Islet precursor cell (in vitro differentiated cells): ENCODE results near the gene APP.
A peak's percentile ranks its signal among the peaks of the same experiment; 100 is the strongest.
"Not testable (repeated sequence)": the region's sequence is repeated elsewhere in the genome, so short reads cannot be mapped to it uniquely, and the experiment has no call there.

Experiments
- DNase-seq: peaks from one replicate; pipeline ENCODE4 v3.0.0-alpha.2; 2018

Gene APP

DNA sequence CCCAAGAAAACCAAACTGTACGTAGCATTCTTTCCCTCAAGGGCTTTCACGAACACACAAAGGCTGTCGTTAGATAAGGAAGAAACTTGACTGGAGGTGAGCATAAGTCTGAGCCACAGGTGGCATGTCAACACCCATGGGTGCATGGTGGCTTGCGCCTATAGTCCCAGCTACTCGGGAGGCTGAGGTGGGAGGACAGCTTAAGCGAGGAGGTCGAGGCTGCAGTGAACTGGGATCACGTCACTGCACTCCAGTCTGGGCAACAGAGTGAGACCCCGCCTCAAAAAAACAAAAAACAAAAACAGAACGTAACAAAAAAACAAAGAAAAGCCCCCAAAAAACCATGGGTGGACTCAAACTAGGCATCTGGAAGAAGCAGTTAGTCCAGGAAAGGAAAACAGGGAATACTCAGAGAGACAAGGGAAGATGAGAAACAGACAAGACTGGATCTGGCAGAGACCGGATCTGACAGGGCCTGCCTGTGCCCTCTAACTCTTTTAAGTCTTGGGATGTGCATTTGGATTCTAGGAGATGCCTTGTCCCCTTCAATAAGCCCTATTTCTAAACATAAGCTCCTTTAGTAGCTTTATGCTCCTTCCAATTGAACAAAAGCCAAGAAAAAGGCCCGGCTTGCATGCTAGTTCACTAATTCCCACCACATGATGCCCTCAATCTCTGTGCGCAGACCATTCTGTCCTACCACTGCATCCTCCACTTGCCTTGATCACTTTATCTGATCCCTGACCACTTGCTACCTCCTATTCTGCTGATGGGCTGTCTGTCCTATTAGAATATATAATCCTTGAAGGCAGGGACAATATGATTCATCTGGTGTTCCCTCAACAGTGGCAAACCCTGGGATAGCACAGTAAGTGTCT lies 73.8 kb downstream of the APP start:
- DNase-seq, result no peak

GRCh38 chr21:26095131-26095530 lies 75.4 kb downstream of the APP start:
- no peak for DNase-seq

GRCh38 chr21:26093122-26093521 lies 77.4 kb downstream of the APP start:
- DNase-seq, result no peak

GRCh38 chr21:26091480-26092018 lies 79.0 kb downstream of the APP start:
- DNase-seq, result no peak

DNA sequence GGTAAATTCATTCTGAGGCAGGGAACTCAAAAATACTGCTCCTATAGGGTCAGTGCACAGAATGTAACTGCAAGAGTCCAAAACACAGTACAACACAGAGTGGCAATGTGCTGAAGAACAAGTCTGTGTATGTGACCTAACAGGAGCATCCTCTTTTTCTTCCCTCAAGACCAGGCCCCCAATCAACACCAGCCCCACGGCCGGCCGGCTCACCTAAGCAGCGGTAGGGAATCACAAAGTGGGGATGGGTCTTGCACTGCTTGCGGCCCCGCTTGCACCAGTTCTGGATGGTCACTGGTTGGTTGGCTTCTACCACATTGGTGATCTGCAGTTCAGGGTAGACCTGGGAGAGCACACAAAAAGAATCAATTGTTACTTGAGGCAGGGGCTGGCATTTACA lies 80.8 kb downstream of the APP start:
- DNase-seq, result no peak

DNA sequence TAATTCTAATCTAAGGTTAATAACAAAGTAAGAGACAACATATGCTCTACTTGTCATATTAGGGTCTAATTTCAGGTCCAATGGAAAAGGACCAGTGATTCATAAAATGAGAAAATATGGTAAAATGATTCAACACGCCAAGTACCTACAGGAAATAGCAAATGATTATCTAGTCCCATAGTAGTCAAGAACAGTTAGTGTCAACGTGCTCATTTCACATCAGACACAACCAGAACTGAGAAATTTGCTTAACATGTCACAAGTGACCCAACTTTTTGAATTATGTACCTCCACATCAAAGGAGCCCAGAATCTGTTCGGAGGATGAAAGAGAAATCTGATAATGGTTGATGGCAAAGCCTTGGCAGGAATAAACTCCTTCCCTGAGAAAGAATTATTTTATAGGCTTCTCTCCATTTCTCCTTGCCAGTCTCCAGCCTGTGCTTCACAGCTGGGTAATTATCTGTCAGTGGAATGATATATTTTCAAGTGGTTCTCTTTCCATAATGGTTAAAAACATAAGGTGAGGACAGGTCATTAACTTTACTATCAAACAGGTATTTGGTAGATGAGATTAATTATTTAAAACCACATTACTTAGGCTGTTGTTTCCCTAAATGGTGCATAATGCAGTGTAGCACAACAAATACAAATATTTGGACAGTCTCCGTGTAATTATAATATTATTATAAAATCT lies 83.2 kb downstream of the APP start:
- no peak for DNase-seq

DNA sequence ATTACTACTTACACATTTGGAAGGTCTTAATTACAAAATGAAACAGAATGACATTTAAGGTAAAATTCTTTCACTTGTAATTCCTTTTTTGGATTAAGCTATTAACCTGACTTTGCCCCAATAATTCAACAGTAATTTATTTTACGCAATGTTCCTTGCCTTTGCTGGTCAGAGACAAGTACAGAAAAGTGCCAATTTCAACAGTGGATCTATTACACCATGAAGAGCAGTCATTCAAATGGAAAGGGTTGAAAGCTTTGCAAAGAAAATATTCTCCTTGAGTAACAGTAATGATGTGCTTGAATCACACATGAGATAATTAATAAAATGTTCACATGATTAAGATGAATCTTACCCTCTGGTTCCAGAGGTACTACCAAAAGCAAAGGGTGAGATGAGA lies 84.7 kb downstream of the APP start:
- no peak for DNase-seq

GRCh38 chr21:26085127-26085526 lies 85.4 kb downstream of the APP start:
- DNase-seq, result no peak

GRCh38 chr21:26082549-26082948 lies 88.0 kb downstream of the APP start:
- no peak for DNase-seq

- not testable (repeated sequence) for DNase-seq
These were observed 89.3 kb downstream of the APP start for GRCh38 chr21:26081175-26081760.

DNA sequence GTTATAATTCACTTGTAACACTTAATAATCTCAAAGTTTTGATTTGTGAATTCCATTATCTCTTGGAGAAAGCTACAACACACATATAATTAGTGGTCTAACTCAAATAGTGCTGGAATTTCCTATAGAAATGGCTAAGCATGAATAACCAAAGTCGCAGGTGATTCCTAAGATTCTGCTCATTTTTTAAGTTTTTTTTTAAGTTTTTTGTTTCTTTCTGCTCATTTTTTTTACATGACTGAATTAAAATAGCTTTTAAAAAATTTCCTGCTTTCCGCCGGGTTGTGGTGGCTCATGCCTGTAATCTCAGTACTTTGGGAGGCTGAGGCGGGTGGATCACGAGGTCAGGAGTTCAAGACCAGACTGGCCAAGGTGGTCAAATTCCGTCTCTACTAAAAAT lies 90.4 kb downstream of the APP start:
- DNase-seq, result no peak

DNA sequence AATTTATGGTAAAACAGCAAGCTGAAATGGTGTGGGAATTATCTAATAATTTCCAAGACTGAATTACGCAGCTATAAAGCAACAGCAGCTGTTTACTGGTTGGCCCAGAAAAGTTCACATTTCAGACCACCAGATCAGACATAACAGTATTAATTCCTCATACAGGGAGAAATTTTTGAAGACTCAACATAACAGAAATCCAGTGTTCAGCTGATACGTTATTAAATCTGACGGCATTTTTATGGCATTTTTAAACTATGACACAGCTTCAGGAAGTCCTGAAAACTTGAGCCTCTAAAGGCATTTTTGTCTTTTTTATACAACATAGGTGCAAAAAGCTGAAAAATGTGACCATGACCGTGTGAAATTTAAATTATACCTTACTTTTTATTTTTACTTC lies 91.2 kb downstream of the APP start:
- no peak for DNase-seq

DNA sequence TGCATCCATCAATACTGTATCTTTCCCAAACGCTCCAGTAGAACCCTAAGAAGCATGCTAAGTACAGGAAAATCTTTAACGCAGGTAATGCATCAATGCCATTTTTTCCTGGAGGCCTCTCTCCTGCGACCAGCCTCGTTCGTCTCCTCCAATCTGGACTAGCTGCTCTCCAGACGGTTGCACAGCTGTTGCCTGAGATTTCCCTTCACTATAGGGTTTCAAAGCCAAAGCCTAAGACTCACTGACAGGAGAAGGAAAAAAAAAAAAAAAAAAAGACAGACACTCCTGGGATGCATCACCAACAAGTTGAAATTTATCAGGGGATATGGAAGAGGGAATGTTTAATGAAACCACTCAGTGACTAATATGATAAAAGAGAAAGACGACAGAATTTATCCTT lies 93.0 kb downstream of the APP start:
- no peak for DNase-seq

DNA sequence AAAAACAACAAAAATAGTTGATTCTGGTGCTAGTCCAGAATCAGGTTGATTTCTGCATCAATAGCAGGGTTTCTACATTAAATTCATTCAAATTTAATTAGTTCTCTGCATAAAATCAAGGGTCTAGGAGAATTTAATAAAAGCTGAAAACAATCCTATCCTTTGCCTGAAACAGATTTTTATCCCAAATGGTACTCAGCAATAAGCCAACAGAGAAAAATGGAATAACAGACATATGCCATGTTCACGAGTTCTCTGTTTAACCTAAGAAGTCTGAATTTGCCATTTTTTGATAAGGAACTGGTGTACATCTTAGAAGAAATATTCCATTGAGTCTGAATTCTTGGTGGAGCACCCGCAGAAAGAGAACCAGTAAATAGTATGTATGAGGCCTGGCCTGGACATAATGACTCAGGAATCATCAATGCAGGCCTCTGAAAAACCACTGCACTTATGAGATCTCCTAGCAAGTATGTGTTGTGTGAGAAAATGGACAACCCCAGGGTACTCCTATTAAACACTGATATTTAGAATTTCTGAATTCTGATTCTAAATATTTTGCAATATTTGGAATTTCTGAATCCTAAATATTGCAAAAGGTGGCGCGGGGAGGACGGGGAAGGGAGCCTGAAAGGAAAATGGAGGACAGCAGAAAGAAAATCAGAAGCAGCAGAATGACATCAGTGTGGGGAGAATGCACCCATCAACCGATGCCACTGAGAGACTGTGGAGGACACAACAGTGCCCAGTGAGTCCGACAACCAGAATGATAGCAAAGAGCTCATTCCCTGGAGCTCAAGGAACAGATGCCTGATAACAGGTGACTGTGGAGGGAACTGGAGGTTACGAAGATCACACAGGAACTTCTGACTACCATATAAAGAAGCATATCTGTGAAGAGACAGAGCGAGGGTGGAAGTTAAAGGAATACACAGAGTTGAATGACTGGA lies 97.6 kb downstream of the APP start:
- peak; percentile 66 for DNase-seq

DNA sequence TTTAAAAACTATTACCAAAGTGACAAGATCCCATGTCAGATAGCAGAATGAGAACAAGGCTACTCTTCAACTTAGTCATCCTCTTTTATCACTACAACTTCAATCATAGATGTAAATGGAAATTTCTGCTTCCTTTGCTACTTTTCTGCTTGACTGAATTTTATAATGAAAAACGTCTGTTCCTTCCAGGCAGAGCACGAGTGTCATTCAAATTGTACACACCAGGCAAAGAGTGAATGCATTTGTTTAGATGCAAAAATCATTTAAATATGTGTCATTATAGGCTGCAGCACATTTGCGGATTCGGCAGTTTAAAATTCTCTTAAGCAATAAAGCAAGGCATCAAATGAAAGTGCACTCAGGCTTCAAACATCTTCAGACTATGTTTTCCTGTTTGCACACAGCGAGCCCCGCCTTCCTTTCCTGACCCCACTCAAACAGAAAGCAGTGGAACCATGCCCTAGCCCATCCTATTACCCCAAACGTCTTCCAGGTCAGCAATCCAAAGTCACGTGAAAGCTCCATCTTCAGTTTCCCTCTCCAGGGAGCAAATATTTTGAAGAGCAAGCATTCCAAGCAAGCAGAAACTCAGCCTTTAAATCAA lies 99.6 kb downstream of the APP start:
- peak; percentile 58 for DNase-seq

DNA sequence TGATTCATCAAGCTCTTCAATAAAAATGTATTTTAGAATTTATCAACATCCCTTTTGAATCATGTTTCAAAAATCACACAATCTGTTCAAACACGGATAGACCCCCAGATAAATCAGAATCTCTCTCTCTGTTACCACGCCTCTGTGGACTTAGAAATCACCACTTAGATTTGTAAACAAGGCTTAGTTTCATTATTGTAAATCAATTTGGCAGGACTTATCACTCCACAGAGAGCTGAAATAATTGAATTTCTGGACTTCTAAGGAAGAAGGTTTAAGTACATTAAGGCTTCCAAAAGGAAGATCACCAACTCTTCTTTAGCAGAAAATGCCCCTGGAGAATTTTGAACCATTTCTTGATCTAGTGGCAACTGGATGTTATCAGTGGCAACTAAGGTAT lies 100.4 kb downstream of the APP start:
- DNase-seq, result no peak

GRCh38 chr21:26068776-26069175 lies 101.8 kb downstream of the APP start:
- DNase-seq, result no peak

DNA sequence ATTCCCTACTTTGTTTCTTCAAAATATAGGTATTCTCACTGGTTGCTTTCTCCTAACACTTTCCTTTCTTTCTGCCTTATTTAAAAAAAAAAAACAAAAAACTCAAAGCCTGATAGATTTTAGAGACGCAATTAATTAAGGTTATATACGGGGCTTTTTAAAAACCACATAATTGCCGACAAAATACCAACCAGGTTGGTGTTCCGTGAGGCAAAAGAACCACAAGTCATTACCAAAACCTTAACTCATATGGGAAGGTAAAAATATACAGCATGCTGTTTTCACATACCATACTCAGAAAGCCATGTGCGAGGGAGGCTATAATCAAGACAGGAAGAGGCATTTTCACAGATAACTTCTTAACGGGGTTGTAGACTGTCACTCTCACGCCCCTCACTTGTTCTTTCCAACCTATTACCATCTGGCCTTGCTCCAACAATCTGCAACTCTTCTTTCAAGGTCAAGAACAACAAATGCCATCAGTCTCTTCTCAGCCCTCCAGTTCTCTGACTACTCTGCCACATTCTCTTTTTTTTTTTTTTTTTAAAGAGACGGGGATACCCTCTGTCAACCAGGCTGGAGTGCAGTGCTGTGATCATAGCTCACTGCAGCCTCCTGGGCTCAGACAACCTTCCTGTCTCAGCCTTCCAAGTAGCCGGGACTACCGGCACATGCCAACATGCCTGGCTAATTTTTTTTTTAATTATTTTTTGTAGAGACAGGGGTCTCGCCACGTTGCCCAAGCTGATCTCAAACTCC lies 102.6 kb downstream of the APP start:
- DNase-seq, result no peak

DNA sequence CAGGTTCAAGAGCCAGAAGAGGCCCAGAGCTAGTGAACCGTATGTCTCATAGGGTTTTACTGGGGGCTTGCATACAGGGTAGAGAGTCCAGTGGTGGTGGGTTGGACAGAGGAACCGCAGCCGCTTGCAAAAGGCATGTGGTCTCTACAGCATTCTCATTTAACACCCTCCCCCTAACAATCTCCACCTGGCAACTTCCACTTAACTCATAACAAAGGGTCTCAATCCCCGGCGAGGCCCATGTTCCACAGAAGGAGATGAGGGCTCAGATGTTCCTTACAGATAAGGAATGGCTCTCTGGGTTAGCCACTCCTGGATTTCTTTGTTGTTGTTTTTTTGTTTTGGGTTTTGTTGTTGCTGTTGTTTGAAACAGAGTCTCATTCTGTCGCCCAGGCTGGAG lies 106.1 kb downstream of the APP start:
- peak; percentile 56 for DNase-seq

- no peak for DNase-seq
These were observed 109.1 kb downstream of the APP start for GRCh38 chr21:26061437-26061836.
